Sciatic nerve (tissue), 2 donors: ENCODE data around the gene ELAVL2. TPM values are rescaled to one million over a fixed set of nuclear protein-coding genes. Genes with fewer than 3 reads are reported as not detected.

Source experiments
- ATAC-seq: fragments of 200-7000 bp; cut with Tn5 transposase; one replicate; pipeline ENCODE4 v1.9.1; 2020; ENCODE audit warnings: mild to moderate bottlenecking, moderate library complexity
- DNase-seq: peaks from one replicate; pipeline ENCODE4 v3.0.0-alpha.2; 2020; ENCODE audit warnings: low spot score
- intact Hi-C: fragments of 100-400 bp; cut with DNase I; formaldehyde crosslinking; loops from one replicate; pipeline ENCODE4 v1.14.2; 2022
- total RNA-seq: library from RNA; stranded (reverse); fragmentation: NEBNext Ultra II Directional; extraction: Animal tissue kit (Norgen Biotek cat#: 25700); gene quantifications from one replicate; pipeline ENCODE4 v1.2.1, GENCODE V29; 2021
- donor health status: DM: no; HTN: no; CAD: no.
- donor health status: DM: no; HTN: no; CAD: no.

The ELAVL2 gene
- total RNA-seq, 1 donor from 2014 or later = 0.40 TPM

GRCh38 chr9:23822261-23823169, 3.5 kb downstream of the ELAVL2 start:
- DNase-seq (no peak), ATAC-seq (no peak)
- intact Hi-C loops = no loop called here

GRCh38 chr9:23821375-23822181, 4.5 kb downstream of the ELAVL2 start:
- intact Hi-C loops = no loop called here
- ATAC-seq = no peak
- no peak for DNase-seq

GRCh38 chr9:23820451-23821374, 5.3 kb downstream of the ELAVL2 start:
- intact Hi-C loops = no loop called here
- DNase-seq (no peak), ATAC-seq (no peak)

- intact Hi-C loops = no loop called here
- ATAC-seq = no peak
- DNase-seq = no peak
Observed at GRCh38 chr9:23819403-23819802, 6.6 kb downstream of the ELAVL2 start.

GRCh38 chr9:23814243-23814642, 11.8 kb downstream of the ELAVL2 start:
- ATAC-seq = no peak
- DNase-seq = no peak
- intact Hi-C loops = no loop called here

- no peak for DNase-seq
- no peak for ATAC-seq
- intact Hi-C loops = no loop called here
Observed at GRCh38 chr9:23812673-23813072, 13.4 kb downstream of the ELAVL2 start.

- DNase-seq (no peak), ATAC-seq (no peak)
- intact Hi-C loops = no loop called here
Observed at GRCh38 chr9:23811633-23812032, 14.4 kb downstream of the ELAVL2 start.

- DNase-seq (no peak), ATAC-seq (no peak)
- intact Hi-C loops = no loop called here
Observed at GRCh38 chr9:23803216-23803615, 22.8 kb downstream of the ELAVL2 start.

GRCh38 chr9:23801523-23801922, 24.5 kb downstream of the ELAVL2 start:
- DNase-seq (no peak), ATAC-seq (no peak)
- intact Hi-C loops = no loop called here

- intact Hi-C loops = no loop called here
- no peak for DNase-seq
- ATAC-seq = no peak
Observed at GRCh38 chr9:23799521-23799920, 26.5 kb downstream of the ELAVL2 start.

GRCh38 chr9:23798325-23798724, 27.7 kb downstream of the ELAVL2 start:
- no peak for ATAC-seq
- intact Hi-C loops = no loop called here

GRCh38 chr9:23796209-23796608, 29.8 kb downstream of the ELAVL2 start:
- no peak for ATAC-seq
- intact Hi-C loops = no loop called here
- no peak for DNase-seq

More at GRCh38 chr9:23798325-23798724, 27.7 kb downstream of the ELAVL2 start:
- no peak for DNase-seq

GRCh38 chr9:23790351-23791260, 35.4 kb downstream of the ELAVL2 start:
- ATAC-seq (no peak), DNase-seq (no peak)
- intact Hi-C loops = no loop called here

GRCh38 chr9:23789529-23790254, 36.3 kb downstream of the ELAVL2 start:
- ATAC-seq (no peak), DNase-seq (no peak)
- intact Hi-C loops = no loop called here

GRCh38 chr9:23784962-23785361, 41.1 kb downstream of the ELAVL2 start:
- intact Hi-C loops = no loop called here
- no peak for DNase-seq
- no peak for ATAC-seq

GRCh38 chr9:23783509-23783908, 42.5 kb downstream of the ELAVL2 start:
- DNase-seq = no peak
- intact Hi-C loops = no loop called here
- ATAC-seq = no peak

- DNase-seq (no peak), ATAC-seq (no peak)
- intact Hi-C loops = no loop called here
Observed at GRCh38 chr9:23779220-23779619, 46.8 kb downstream of the ELAVL2 start.
